Measurements from ENCODE around the gene ANTXR2.

Gene ANTXR2

DNA sequence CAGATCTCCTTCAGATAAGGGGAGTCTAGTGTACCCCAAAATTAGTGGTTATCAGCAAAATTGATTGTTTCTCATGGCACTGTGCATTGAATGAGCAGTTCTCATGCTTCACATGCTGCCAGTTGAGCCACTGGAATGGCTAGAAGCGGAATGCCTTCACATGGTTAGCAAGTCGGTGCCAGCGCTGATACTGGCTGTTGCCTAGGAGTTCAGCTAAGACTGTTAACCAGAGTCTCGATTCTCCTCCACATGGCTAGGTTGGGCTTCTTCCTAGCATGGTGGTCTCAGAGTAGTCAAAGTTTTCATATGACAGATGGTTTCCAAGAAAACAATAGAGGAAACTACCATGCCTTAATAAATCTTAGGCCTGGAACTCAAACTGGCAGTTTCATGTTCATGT is 12.2 kb downstream of the ANTXR2 start:
- TF ChIP-seq, protein P1, sequence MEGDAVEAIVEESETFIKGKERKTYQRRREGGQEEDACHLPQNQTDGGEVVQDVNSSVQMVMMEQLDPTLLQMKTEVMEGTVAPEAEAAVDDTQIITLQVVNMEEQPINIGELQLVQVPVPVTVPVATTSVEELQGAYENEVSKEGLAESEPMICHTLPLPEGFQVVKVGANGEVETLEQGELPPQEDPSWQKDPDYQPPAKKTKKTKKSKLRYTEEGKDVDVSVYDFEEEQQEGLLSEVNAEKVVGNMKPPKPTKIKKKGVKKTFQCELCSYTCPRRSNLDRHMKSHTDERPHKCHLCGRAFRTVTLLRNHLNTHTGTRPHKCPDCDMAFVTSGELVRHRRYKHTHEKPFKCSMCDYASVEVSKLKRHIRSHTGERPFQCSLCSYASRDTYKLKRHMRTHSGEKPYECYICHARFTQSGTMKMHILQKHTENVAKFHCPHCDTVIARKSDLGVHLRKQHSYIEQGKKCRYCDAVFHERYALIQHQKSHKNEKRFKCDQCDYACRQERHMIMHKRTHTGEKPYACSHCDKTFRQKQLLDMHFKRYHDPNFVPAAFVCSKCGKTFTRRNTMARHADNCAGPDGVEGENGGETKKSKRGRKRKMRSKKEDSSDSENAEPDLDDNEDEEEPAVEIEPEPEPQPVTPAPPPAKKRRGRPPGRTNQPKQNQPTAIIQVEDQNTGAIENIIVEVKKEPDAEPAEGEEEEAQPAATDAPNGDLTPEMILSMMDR (IDR thresholded peaks at IDR 0.05; ENCODE audit: control insufficient read depth, extremely low read depth, insufficient read depth), result no peak

DNA sequence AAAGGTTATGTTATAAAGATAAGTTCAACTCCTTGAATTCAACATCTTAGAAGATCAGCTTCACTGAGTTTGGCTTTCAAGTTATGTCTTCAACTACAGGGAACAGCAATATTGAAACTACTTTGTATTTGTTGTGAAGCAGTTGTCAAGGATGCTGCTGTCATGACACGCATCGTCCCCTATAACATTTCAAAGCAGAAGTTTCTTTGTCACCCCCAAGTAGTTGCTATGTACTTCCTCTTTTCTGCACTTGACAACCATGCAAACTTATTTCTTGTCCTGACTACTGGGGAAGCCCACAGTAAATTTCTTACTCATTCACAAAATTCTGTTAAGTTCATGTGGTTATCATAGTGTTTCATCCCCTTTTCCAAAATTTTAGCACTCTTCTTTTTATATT is 14.3 kb downstream of the ANTXR2 start:
- TF ChIP-seq, protein P1 (IDR thresholded peaks at IDR 0.05; ENCODE audit: control insufficient read depth, extremely low read depth, insufficient read depth), result no peak
- H3K4me3 ChIP-seq (ENCODE audit: low read depth, low read length), result no peak overlapping the region
- DNase-seq (ENCODE audit: low read depth), result no peak

More for the DNA sequence above, 12.2 kb downstream of the ANTXR2 start:
- no peak for DNase-seq (ENCODE audit: low read depth)
- H3K4me3 ChIP-seq (ENCODE audit: low read depth, low read length), result no peak overlapping the region

- H3K4me3 ChIP-seq (ENCODE audit: low read depth, low read length), result no peak overlapping the region
- DNase-seq (ENCODE audit: low read depth), result no peak
- TF ChIP-seq, protein P1 (IDR thresholded peaks at IDR 0.05; ENCODE audit: control insufficient read depth, extremely low read depth, insufficient read depth), result no peak
Observed at GRCh38 chr4:80054375-80054774, 18.7 kb downstream of the ANTXR2 start.

DNA sequence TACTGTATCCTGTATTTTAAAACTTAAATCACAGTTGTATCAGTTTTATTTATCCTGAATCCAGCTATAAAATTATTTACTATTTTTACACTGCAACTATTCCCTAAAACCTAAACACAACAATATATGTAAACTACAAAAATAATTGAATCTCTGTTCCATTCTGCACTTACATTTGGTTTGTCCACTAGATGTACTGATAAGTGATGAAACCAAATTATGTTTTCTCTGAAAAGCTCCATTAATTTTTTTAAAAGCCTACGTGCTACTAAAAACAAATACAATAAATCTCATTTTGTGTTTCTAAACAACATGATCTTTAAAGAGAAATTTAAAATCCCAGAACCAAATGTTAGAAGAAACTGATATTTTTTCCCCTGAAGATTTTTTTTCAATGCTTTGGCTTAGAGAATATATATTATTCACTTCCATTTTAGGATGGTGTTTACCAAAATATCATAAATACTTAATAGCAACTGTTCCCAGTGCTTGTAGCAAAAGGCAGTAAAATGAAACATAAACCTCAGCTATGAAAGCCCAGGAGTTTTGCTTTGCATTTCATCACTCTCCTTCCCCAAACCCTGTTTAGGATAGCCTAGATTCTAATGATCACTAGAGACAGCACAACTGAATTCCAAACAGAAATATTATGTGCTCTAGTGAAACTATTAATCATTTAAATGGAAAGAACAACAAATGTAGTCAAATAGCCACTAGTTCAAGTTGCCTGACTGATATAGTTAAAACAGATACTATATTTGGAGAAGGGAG is 19.7 kb downstream of the ANTXR2 start:
- H3K4me3 ChIP-seq (ENCODE audit: low read depth, low read length), result no peak overlapping the region
- TF ChIP-seq, protein P1 (IDR thresholded peaks at IDR 0.05; ENCODE audit: control insufficient read depth, extremely low read depth, insufficient read depth), result no peak
- DNase-seq (ENCODE audit: low read depth), result no peak

DNA sequence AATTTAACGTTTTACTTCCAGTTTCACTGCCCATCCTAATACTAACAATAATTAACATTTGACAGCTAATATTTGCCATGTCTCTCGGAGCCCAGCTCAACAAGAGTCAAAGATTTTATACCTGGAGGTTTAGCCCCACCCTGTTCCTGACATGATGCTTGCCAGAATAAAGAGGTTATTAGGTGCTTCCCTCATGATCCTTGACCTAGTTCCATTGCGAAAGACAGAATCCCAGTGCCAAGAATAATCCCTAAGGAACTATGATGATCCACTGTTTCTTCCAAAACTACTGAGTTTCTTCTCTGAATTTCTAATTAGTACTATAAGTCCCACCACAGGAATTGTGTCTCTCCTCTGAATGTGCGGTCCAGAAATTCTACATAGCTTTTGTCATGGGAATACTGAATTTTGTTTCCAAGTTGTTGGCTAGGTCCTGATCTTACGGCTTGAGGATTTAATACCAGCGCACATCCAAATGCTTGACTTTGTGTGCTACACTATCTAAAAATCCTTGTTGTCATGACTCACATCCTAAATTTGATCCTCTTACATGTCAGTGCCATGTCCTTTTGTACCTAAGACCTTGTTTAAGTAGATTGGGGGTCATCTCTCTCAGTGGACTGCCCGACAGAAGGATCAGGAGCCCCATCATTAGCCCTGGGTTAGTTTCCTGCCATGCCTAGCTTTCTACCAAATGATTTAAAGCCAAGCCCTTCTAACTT is 23.1 kb downstream of the ANTXR2 start:
- DNase-seq (ENCODE audit: low read depth), result no peak
- H3K4me3 ChIP-seq (ENCODE audit: low read depth, low read length), result no peak overlapping the region
- TF ChIP-seq, protein P1 (IDR thresholded peaks at IDR 0.05; ENCODE audit: control insufficient read depth, extremely low read depth, insufficient read depth), result no peak

GRCh38 chr4:80049402-80049801 is 23.6 kb downstream of the ANTXR2 start:
- DNase-seq (ENCODE audit: low read depth), result no peak
- no peak overlapping the region for H3K4me3 ChIP-seq (ENCODE audit: low read depth, low read length)
- TF ChIP-seq, protein P1 (IDR thresholded peaks at IDR 0.05; ENCODE audit: control insufficient read depth, extremely low read depth, insufficient read depth), result no peak
